OCI-LY7 (cell line): ENCODE measurements around the gene MED27. TPM values are rescaled to one million over a fixed set of nuclear protein-coding genes. Genes with fewer than 3 reads are reported as not detected.

Experiments used
- BruUV-seq: library from RNA; stranded (reverse); fragments of 400-500 nt; replicated peaks from 2 replicates; lab custom pipeline; 2021; lab: Mats Ljungman, UMichigan
- CTCF ChIA-PET: fragments of 300-600 bp; sonication (Branson Sonifier 250); formaldehyde crosslinking; loops from one replicate; lab custom pipeline; 2022; ENCODE audit warnings: antibody characterized with exemption; ENCODE audit not compliant: unreplicated experiment; lab: Charles Lee
- POLR2A ChIA-PET: fragments of 300-600 bp; sonication (Branson Sonifier 250); formaldehyde crosslinking; loops from one replicate; lab custom pipeline; 2022; ENCODE audit warnings: antibody characterized with exemption; lab: Charles Lee
- DNase-seq: peaks from one replicate; pipeline ENCODE4 v3.0.0-alpha.2; 2015; ENCODE audit warnings: low spot score
- H2AFZ ChIP-seq: fragments of 200-600 bp; sonication (generic), shearing (Covaris generic); 2 replicates; pipeline ENCODE4 v1.6.1; 2014; ENCODE audit warnings: mild to moderate bottlenecking, antibody characterized with exemption, low read length, moderate library complexity
- H3K27ac ChIP-seq: fragments of 200-600 bp; sonication (generic); 2 replicates; pipeline ENCODE4 v1.5.1; 2014; ENCODE audit warnings: mixed run types, low read depth, mild to moderate bottlenecking, moderate library complexity, low read length, inconsistent platforms; ENCODE audit not compliant: poor library complexity, severe bottlenecking
- H3K36me3 ChIP-seq: fragments of 200-600 bp; sonication (generic); 2 replicates; pipeline ENCODE4 v1.6.1; 2014; ENCODE audit warnings: mild to moderate bottlenecking, antibody characterized with exemption, low read length, moderate library complexity, mixed read lengths; ENCODE audit not compliant: insufficient read depth
- H3K4me1 ChIP-seq: fragments of 200-600 bp; sonication (generic); 2 replicates; pipeline ENCODE4 v1.5.1; 2014; ENCODE audit warnings: mild to moderate bottlenecking, low read length; ENCODE audit not compliant: insufficient read depth, poor library complexity, severe bottlenecking
- H3K4me2 ChIP-seq: fragments of 200-600 bp; sonication (generic); 2 replicates; pipeline ENCODE4 v1.6.1; 2014; ENCODE audit warnings: mild to moderate bottlenecking, low read length
- H3K4me3 ChIP-seq: fragments of 200-600 bp; sonication (generic); 2 replicates; pipeline ENCODE4 v1.5.1; 2014; ENCODE audit warnings: mild to moderate bottlenecking, low read depth, low read length; ENCODE audit not compliant: poor library complexity, severe bottlenecking
- H3K79me2 ChIP-seq: fragments of 200-600 bp; sonication (generic); 2 replicates; pipeline ENCODE4 v1.6.1; 2016; ENCODE audit warnings: low read depth, mild to moderate bottlenecking, low read length, moderate library complexity, mixed read lengths; ENCODE audit not compliant: insufficient read depth
- H3K9me2 ChIP-seq: fragments of 200-600 bp; sonication (generic); 2 replicates; pipeline ENCODE4 v1.6.1; 2016; ENCODE audit warnings: mild to moderate bottlenecking, low read length, mixed read lengths; ENCODE audit not compliant: insufficient read depth
- H3K9me3 ChIP-seq: fragments of 200-600 bp; sonication (generic); 2 replicates; pipeline ENCODE4 v1.6.1; 2014; ENCODE audit warnings: mild to moderate bottlenecking, mixed run types, low read length, mixed read lengths
- H4K20me1 ChIP-seq: fragments of 200-600 bp; sonication (generic); 2 replicates; pipeline ENCODE4 v1.6.1; 2014; ENCODE audit warnings: mild to moderate bottlenecking, antibody characterized with exemption, low read length, moderate library complexity, mixed read lengths; ENCODE audit not compliant: insufficient read depth
- EZH2phosphoT487 ChIP-seq: fragments of 200-600 bp; sonication (generic); IDR thresholded peaks from 2 replicates; pipeline ENCODE4 v1.6.1; 2018; ENCODE audit warnings: low read depth, borderline replicate concordance, mild to moderate bottlenecking, mixed run types, antibody characterized with exemption, low read length, moderate library complexity, mixed read lengths
- intact Hi-C: fragments of 100-400 bp; cut with micrococcal nuclease; formaldehyde crosslinking; loops from one replicate; pipeline ENCODE4 v1.10.0; 2022; ENCODE audit not compliant: unreplicated experiment
- total RNA-seq, 2 experiments: library from RNA; depleted of rRNA in 1 of 2; stranded (reverse); fragments of >200 nt in 1 of 2; shearing (Covaris generic) in 1 of 2; gene quantifications; 2 replicates each; pipeline ENCODE4 v1.2.3, GENCODE V29; 2014 to 2022
- TF ChIP-seq, protein P1 (sequence below): fragments of 200-600 bp; sonication (generic); conservative IDR thresholded peaks from 2 replicates; pipeline ENCODE4 v1.5.1; 2014; ENCODE audit warnings: mild to moderate bottlenecking, antibody characterized with exemption, low read length, moderate library complexity, mixed read lengths

MED27 gene
- total RNA-seq, 2 experiments from 2014 or later, result 23.1 to 32.6 TPM

DNA sequence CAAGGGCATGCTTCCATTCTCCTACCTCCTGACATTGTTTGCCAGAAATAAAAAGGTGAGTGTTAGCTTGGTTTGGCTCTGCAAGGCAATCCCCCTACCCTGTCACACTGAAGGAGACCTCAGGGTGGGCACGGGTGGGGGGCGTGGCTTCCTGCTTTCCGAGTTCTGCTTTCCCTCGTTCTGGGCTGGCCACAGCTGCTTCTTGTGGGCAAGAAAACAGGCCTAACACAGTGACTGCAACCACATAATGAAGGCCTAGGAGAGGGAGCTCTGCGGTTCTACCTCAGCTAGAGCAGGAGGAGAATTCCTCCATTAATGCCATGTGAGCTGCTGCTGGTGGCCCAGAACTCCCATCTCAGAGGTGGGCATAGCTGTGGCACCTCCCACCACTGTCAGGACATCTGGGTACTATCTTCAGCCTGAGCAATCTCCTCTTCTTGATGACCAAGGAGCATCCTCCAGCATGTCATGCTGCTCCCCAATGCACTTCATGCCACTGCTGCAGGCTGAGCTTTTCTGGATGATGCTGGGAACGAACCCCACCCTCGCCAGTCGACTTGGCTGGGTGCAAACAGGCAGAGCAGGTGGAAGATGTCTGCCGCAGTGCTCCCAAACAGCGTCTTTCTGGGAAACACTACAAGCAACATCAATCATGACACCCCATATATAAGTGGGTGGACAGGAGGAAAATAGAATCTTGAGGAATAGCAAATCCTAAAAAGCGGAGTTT, 200.3 kb downstream of the MED27 start:
- Histone ChIP-seq H4K20me1 (no peaks in the 10 kb centered on the region), H3K79me2 (no peaks in the 10 kb centered on the region), H2AFZ (no peak overlapping the region), H3K27ac (no peak overlapping the region), H3K36me3 (no peaks in the 10 kb centered on the region), H3K9me2 (no peaks in the 10 kb centered on the region), H3K4me2 (no peak overlapping the region), H3K4me1 (no peaks in the 10 kb centered on the region), H3K9me3 (no peaks in the 10 kb centered on the region), H3K4me3 (no peak overlapping the region)
- DNase-seq, result no peak
- TF ChIP-seq EZH2phosphoT487, result no peak
- TF ChIP-seq, protein P1, sequence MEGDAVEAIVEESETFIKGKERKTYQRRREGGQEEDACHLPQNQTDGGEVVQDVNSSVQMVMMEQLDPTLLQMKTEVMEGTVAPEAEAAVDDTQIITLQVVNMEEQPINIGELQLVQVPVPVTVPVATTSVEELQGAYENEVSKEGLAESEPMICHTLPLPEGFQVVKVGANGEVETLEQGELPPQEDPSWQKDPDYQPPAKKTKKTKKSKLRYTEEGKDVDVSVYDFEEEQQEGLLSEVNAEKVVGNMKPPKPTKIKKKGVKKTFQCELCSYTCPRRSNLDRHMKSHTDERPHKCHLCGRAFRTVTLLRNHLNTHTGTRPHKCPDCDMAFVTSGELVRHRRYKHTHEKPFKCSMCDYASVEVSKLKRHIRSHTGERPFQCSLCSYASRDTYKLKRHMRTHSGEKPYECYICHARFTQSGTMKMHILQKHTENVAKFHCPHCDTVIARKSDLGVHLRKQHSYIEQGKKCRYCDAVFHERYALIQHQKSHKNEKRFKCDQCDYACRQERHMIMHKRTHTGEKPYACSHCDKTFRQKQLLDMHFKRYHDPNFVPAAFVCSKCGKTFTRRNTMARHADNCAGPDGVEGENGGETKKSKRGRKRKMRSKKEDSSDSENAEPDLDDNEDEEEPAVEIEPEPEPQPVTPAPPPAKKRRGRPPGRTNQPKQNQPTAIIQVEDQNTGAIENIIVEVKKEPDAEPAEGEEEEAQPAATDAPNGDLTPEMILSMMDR, result no peak
- CTCF ChIA-PET, result no interaction called here
- POLR2A ChIA-PET, result interaction anchor here (0.5 to 0.7 kb wide), 5 partner anchors 9 to 300 kb away, joined by 3 to 4 read pairs (median 3); no protein-coding TSS in a partner anchor
- intact Hi-C loops, result no loop called here
- no TSS peak for BruUV-seq

DNA sequence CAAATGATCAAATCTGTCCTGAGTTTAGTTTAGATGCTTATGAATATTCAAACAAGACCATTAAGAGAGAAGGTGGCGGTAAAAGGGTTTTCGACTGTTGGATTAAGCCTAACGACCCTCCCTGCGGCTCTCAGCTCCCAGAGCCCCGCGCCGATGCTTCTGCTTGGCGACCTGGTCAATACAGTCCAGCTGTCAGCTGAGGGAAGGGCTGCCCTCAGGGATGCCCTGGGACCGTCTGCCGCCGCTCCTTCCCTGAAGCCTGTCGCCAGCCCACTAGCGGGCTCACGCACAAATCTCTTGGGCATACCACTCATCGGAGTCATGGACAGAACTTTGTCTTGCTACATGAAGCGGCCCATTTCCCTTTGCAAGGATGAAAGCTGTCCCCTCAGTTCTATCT, 203.2 kb downstream of the MED27 start:
- BruUV-seq, result no TSS peak
- no peak for DNase-seq
- Histone ChIP-seq H3K4me2 (no peak overlapping the region), H4K20me1 (no peaks in the 10 kb centered on the region), H3K79me2 (no peaks in the 10 kb centered on the region), H3K9me3 (no peaks in the 10 kb centered on the region), H3K27ac (no peak overlapping the region), H2AFZ (no peak overlapping the region), H3K4me1 (no peaks in the 10 kb centered on the region), H3K9me2 (no peaks in the 10 kb centered on the region), H3K36me3 (no peaks in the 10 kb centered on the region), H3K4me3 (no peak overlapping the region)
- CTCF ChIA-PET, result no interaction called here
- POLR2A ChIA-PET, result no interaction called here
- intact Hi-C loops, result no loop called here
- TF ChIP-seq, protein P1, result no peak
- TF ChIP-seq EZH2phosphoT487, result no peak

DNA sequence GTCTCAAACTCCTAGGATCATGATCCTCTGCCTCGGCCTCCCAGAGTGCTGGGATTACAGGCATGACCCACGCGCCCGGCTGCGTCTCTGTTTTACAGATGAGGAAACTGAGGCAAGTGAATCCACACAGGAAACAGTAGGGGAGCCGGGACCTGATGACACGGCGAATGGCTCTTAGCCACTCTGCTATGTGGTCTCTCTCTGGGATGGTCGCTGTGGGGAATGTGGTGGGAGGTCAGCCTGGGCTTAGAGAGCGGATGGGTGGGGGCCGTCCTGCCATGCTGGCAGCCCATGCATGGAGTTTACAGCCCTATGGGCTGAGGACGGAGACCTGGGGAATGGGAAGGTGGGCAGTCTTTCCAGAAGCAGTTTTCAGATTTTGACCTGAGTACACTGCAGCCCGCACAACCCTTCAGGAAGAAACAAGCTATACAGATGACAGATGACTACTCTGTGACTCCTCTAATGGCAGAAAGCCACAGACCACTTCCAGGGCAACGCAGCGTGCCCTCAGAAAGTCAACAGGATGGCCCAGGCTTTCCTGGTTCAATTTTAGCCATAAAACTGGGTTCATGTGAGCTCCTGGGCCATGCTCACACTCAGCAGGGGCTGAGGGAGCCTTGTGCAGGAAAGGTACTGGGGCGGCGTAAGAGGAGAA, 203.7 kb downstream of the MED27 start:
- ChIA-PET CTCF (no interaction called here), POLR2A (no interaction called here)
- no peak for DNase-seq
- Histone ChIP-seq H3K9me3 (no peaks in the 10 kb centered on the region), H3K4me2 (no peak overlapping the region), H4K20me1 (no peaks in the 10 kb centered on the region), H3K36me3 (no peaks in the 10 kb centered on the region), H3K4me3 (no peak overlapping the region), H3K27ac (no peak overlapping the region), H2AFZ (no peak overlapping the region), H3K79me2 (no peaks in the 10 kb centered on the region), H3K9me2 (no peaks in the 10 kb centered on the region), H3K4me1 (no peaks in the 10 kb centered on the region)
- BruUV-seq, result no TSS peak
- intact Hi-C loops, result no loop called here
- no peak for TF ChIP-seq EZH2phosphoT487
- TF ChIP-seq, protein P1, result no peak
